Measurements from ENCODE around the gene SERGEF. TPM values are rescaled to one million over a fixed set of nuclear protein-coding genes. Genes with fewer than 3 reads are reported as not detected.

SERGEF gene
- total and polyA plus RNA-seq, 9 donors = 42.0 to 76.3 (median 59.7) TPM

DNA sequence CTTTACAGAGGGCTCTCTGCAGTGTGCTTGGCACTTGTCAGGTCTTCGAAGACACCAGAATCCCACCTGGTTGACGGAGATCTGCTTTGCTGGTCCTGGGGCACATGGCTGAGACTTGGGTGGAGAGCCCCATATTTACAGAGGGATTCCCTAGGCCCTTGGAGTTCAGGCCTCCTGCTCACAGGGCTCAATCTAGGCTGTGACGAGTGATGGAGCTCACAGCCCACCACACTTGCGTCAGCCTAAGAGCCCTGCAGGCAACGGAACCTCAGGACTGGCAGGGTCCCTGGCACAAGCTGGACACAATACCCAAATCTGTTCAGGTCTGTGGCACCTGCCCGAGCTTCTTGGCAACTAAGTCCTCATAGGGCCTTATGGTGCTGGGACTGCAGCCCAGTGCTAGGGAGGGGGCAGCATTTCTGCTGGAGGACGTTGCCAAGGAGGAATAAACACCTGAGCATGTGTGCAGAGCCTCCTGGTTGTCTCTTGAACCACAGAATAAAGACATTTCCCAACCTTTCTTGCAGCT lies 219.1 kb downstream of the SERGEF start:
- 89 to 93% (median 89%) methylated on average over 6 to 7 of the region's 7 CpGs for WGBS, 3 donors
- intact Hi-C loops (cut with DNase I) = no loop called here
- no peaks in the 10 kb centered on the region for H3K36me3 ChIP-seq

DNA sequence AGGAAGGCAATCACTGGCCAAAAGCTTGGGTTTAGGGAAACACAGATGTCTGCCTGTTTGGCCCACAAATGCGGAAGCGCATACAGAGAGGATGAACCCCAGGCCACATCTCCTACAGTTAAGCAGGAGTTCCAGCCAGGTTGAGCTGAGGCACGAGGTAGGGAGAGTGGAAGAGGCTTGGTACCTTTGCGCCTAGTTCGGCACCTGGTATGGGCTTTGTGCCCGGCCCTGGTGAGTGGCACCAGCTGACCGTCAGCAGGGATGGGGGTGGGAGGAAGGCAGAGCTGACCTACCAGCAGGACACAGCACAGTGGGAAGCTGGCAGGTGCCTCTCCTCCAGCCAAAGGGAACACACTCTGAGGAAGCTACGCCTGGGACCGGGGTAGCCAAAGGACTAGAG lies 220.7 kb downstream of the SERGEF start:
- DNase-seq = no peak
- 90 to 92% (median 90%) methylated on average over 9 of the region's 9 CpGs for whole genome bisulfite sequencing, 3 donors

More for the DNA sequence above, 219.1 kb downstream of the SERGEF start:
- Histone ChIP-seq H3K27me3 (no peaks in the 10 kb centered on the region), H3K4me3 (no peak overlapping the region), H3K9me3 (no peaks in the 10 kb centered on the region), H3K4me1 (ENCODE audit: insufficient read depth) (no peaks in the 10 kb centered on the region), H3K27ac (no peak overlapping the region)
- TF ChIP-seq POLR2A (IDR thresholded peaks at IDR 0.05) = no peak
- TF ChIP-seq CTCF (IDR thresholded peaks at IDR 0.05) = no peak
- TF ChIP-seq EP300 (IDR thresholded peaks at IDR 0.05) = no peak
- no peak for DNase-seq

DNA sequence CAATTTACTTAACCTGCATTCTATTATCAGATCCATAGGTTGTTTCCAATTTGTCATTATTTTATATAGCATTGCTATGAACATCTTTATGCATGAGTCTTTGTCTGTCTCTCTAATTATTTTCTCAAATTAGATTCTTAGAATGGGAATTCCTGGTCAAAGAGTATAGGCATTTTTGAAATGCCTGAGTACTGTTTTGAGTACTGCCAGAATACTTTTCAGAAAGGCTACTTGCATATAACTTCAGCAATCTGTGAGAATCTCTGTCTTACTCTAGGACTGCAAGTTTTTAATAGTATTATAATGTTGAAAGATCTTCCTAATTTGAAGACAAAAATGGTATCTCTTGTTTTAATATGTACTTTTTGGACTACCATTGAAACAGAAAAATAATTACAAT lies 221.7 kb downstream of the SERGEF start:
- no peaks in the 10 kb centered on the region for H3K4me1 ChIP-seq (ENCODE audit: insufficient read depth)
- no peaks in the 10 kb centered on the region for H3K9me3 ChIP-seq
- no peak for DNase-seq
- no peaks in the 10 kb centered on the region for H3K27me3 ChIP-seq
- TF ChIP-seq POLR2A (IDR thresholded peaks at IDR 0.05) = no peak
- no peak for TF ChIP-seq CTCF (IDR thresholded peaks at IDR 0.05)
- TF ChIP-seq EP300 (IDR thresholded peaks at IDR 0.05) = no peak
- no peak overlapping the region for H3K27ac ChIP-seq
- intact Hi-C loops (cut with DNase I) = no loop called here
- H3K4me3 ChIP-seq = no peak overlapping the region
- no peaks in the 10 kb centered on the region for H3K36me3 ChIP-seq

More for the DNA sequence above, 220.7 kb downstream of the SERGEF start:
- H3K36me3 ChIP-seq = no peaks in the 10 kb centered on the region
- H3K9me3 ChIP-seq = no peaks in the 10 kb centered on the region
- H3K4me3 ChIP-seq = no peak overlapping the region
- H3K4me1 ChIP-seq (ENCODE audit: insufficient read depth) = no peaks in the 10 kb centered on the region
- no peak overlapping the region for H3K27ac ChIP-seq
- no peak for TF ChIP-seq CTCF (IDR thresholded peaks at IDR 0.05)
- TF ChIP-seq EP300 (IDR thresholded peaks at IDR 0.05) = no peak
- TF ChIP-seq POLR2A (IDR thresholded peaks at IDR 0.05) = no peak
- intact Hi-C loops (cut with DNase I) = no loop called here
- H3K27me3 ChIP-seq = no peaks in the 10 kb centered on the region

DNA sequence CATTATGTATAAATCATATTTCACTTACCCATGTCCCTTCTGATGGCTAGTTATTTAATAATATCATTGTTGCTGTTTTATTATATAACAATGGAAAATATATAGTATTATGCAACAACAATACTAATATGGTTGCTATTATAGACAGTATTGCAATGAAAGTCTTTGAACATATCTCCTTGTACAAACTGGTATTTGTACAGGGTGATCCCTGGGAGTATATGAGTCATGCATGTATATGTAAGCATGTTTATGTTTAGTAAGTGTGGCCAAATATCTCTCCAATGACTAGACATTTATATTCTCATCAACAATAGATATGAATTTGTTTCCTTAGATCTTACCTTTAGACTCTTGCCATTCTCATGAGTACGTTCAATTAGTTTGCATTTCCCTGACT lies 222.4 kb downstream of the SERGEF start:
- no peak overlapping the region for H3K4me3 ChIP-seq
- H3K4me1 ChIP-seq (ENCODE audit: insufficient read depth) = no peaks in the 10 kb centered on the region
- no peaks in the 10 kb centered on the region for H3K27me3 ChIP-seq
- H3K9me3 ChIP-seq = no peaks in the 10 kb centered on the region
- no peak overlapping the region for H3K27ac ChIP-seq
- intact Hi-C loops (cut with DNase I) = no loop called here
- no peak for DNase-seq
- TF ChIP-seq POLR2A (IDR thresholded peaks at IDR 0.05) (no peak), EP300 (IDR thresholded peaks at IDR 0.05) (no peak), CTCF (IDR thresholded peaks at IDR 0.05) (no peak)
- H3K36me3 ChIP-seq = no peaks in the 10 kb centered on the region
- 97 to 100% (median 98%) methylated on average over 1 of the region's 1 CpG for WGBS, 3 donors

Measured in ovary (tissue), 9 donors.